GM18909 (cell line): ENCODE measurements around the gene GFPT2.

ENCODE experiments used
- ATAC-seq: cut with Tn5 transposase; IDR thresholded peaks from one replicate; pipeline ENCODE4 v1.9.1; 2021; ENCODE audit warnings: mild to moderate bottlenecking; ENCODE audit not compliant: unreplicated experiment, poor library complexity

GFPT2 gene

GRCh38 chr5:180335614-180336233, 17.4 kb downstream of the GFPT2 start:
- ATAC-seq = no peak

GRCh38 chr5:180334751-180335613, 18.2 kb downstream of the GFPT2 start:
- ATAC-seq = no peak

- no peak for ATAC-seq
These were observed 19.0 kb downstream of the GFPT2 start for GRCh38 chr5:180334176-180334575.

- ATAC-seq = no peak
These were observed 19.5 kb downstream of the GFPT2 start for GRCh38 chr5:180333661-180334060.

GRCh38 chr5:180332861-180333260, 20.3 kb downstream of the GFPT2 start:
- no peak for ATAC-seq

GRCh38 chr5:180332051-180332517, 21.1 kb downstream of the GFPT2 start:
- no peak for ATAC-seq

- no peak for ATAC-seq
These were observed 21.5 kb downstream of the GFPT2 start for GRCh38 chr5:180331647-180331950.

GRCh38 chr5:180330810-180331646, 22.1 kb downstream of the GFPT2 start:
- no peak for ATAC-seq

GRCh38 chr5:180330270-180330648, 22.9 kb downstream of the GFPT2 start:
- ATAC-seq = no peak

- no peak for ATAC-seq
These were observed 23.4 kb downstream of the GFPT2 start for GRCh38 chr5:180329606-180330269.

GRCh38 chr5:180329138-180329435, 24.0 kb downstream of the GFPT2 start:
- no peak for ATAC-seq

GRCh38 chr5:180328296-180329137, 24.6 kb downstream of the GFPT2 start:
- ATAC-seq = peak; percentile 89

- ATAC-seq = no peak
These were observed 26.1 kb downstream of the GFPT2 start for GRCh38 chr5:180326989-180327565.

- no peak for ATAC-seq
These were observed 28.6 kb downstream of the GFPT2 start for GRCh38 chr5:180324601-180324950.

GRCh38 chr5:180323941-180324600, 29.1 kb downstream of the GFPT2 start:
- no peak for ATAC-seq

GRCh38 chr5:180323160-180323559, 30.0 kb downstream of the GFPT2 start:
- ATAC-seq = no peak

GRCh38 chr5:180318456-180319089, 34.6 kb downstream of the GFPT2 start:
- ATAC-seq = no peak

GRCh38 chr5:180316586-180316985, 36.5 kb downstream of the GFPT2 start:
- ATAC-seq = no peak
